DOHH2 (cell line): ENCODE results near the gene STK33.

Experiments used
- EZH2phosphoT487 ChIP-seq: fragments of 200-600 bp; sonication (generic); IDR thresholded peaks from 2 replicates; pipeline ENCODE4 v1.6.1; 2017; ENCODE audit warnings: borderline replicate concordance, mild to moderate bottlenecking, antibody characterized with exemption, low read length, moderate library complexity, mixed read lengths
- TF ChIP-seq, protein P1 (sequence below): fragments of 200-600 bp; sonication (generic); IDR thresholded peaks from one replicate; pipeline ENCODE4 v1.5.1; 2014; ENCODE audit warnings: antibody characterized with exemption, mild to moderate bottlenecking, low read depth, low read length; ENCODE audit not compliant: poor library complexity, severe bottlenecking

DNA sequence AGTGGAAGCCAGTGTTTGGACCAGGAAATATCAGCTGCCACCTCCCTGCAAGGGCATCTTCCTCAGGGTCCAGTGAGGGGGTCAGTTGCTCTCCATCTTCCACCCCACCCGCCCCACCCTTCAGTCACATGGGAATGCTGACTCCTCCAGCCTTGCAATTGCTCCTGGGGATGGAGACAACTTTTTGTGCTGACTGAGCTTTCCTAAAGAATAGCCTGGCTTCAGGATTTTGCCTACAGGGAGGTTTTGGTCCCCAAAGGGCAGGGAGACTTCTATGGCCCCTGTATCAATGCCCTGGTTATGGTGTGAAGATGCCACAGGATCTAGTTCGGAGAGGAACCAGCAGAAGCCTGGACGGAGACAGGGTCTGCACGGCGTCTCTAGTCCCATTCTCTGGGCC is 206.3 kb downstream of the STK33 start:
- TF ChIP-seq, protein P1, sequence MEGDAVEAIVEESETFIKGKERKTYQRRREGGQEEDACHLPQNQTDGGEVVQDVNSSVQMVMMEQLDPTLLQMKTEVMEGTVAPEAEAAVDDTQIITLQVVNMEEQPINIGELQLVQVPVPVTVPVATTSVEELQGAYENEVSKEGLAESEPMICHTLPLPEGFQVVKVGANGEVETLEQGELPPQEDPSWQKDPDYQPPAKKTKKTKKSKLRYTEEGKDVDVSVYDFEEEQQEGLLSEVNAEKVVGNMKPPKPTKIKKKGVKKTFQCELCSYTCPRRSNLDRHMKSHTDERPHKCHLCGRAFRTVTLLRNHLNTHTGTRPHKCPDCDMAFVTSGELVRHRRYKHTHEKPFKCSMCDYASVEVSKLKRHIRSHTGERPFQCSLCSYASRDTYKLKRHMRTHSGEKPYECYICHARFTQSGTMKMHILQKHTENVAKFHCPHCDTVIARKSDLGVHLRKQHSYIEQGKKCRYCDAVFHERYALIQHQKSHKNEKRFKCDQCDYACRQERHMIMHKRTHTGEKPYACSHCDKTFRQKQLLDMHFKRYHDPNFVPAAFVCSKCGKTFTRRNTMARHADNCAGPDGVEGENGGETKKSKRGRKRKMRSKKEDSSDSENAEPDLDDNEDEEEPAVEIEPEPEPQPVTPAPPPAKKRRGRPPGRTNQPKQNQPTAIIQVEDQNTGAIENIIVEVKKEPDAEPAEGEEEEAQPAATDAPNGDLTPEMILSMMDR: no peak
- no peak for TF ChIP-seq EZH2phosphoT487
